GM18498 (cell line): ENCODE data around the gene AUTS2.
A peak's percentile ranks its signal among the peaks of the same experiment; 100 is the strongest.

Experiments used
- ATAC-seq: cut with Tn5 transposase; IDR thresholded peaks from one replicate; pipeline ENCODE4 v1.9.1; 2021; ENCODE audit warnings: mild to moderate bottlenecking, moderate library complexity; ENCODE audit not compliant: unreplicated experiment

The AUTS2 gene

GRCh38 chr7:69654381-69654780 is 56.1 kb downstream of the AUTS2 start:
- no peak for ATAC-seq

DNA sequence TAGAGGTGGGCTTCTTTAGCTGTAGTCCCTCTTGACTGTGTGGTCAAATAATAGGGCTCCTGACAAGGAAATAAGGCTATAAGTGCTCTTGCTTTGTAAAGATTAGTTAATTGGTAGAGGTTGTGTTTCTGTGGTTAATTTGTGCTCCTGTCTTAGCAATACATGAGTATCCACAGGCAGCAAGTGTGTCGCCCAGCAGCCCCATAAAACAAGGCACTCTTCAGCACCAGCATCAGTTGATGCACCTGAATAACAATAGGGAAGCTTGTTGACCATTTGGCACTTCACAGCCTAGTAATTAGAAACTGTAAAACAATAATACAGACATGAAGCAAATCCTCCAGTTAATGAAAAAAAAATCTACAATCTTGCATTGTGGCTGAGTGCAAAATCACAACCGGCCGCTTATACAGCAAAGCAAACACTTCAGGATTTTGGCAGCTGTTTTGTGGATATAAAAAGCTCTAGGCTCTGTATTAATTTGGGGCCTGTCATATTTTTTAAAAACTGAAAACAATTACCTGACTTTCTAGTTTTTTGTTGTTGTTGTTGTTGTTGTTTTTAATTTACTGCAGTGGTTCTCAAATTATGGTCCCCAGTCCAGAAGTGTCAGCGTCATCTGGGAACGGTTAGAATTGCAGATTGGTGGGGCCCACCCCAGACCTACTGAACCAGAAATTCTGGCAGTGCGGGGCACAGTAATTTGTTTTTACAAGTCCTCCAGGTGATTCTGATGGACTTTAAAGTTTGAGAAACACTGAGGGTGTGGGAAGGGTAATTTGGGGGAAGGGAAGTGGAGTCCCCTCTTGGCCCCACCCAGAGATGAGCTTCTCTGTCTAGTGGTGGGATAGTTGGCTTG is 56.8 kb downstream of the AUTS2 start:
- ATAC-seq = no peak

DNA sequence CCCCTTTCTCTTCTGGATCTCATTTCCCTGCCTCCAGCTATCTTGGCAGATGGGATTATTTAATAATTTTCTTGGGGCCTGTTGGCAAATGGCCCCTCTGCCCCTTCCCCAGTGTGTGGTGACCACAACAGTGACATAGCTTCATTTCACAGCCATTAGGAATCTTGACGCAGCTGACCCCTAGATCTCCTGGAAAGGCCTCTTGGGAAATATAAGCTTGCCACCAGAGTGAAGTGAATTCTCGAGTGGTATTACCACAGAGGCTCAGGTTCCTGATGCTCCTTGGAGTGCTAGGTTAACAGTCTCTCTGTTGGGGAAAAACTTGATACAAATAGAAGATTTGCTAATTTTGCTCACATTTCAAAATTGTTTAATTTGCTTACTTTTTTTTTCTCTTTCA is 57.8 kb downstream of the AUTS2 start:
- ATAC-seq = no peak

- no peak for ATAC-seq
Observed at GRCh38 chr7:69656890-69657289, 58.6 kb downstream of the AUTS2 start.

- ATAC-seq = no peak
Observed at GRCh38 chr7:69657331-69657730, 59.1 kb downstream of the AUTS2 start.

- no peak for ATAC-seq
Observed at GRCh38 chr7:69657985-69658384, 59.7 kb downstream of the AUTS2 start.

- ATAC-seq = no peak
Observed at GRCh38 chr7:69659983-69660382, 61.7 kb downstream of the AUTS2 start.

- no peak for ATAC-seq
Observed at GRCh38 chr7:69661342-69661741, 63.1 kb downstream of the AUTS2 start.

DNA sequence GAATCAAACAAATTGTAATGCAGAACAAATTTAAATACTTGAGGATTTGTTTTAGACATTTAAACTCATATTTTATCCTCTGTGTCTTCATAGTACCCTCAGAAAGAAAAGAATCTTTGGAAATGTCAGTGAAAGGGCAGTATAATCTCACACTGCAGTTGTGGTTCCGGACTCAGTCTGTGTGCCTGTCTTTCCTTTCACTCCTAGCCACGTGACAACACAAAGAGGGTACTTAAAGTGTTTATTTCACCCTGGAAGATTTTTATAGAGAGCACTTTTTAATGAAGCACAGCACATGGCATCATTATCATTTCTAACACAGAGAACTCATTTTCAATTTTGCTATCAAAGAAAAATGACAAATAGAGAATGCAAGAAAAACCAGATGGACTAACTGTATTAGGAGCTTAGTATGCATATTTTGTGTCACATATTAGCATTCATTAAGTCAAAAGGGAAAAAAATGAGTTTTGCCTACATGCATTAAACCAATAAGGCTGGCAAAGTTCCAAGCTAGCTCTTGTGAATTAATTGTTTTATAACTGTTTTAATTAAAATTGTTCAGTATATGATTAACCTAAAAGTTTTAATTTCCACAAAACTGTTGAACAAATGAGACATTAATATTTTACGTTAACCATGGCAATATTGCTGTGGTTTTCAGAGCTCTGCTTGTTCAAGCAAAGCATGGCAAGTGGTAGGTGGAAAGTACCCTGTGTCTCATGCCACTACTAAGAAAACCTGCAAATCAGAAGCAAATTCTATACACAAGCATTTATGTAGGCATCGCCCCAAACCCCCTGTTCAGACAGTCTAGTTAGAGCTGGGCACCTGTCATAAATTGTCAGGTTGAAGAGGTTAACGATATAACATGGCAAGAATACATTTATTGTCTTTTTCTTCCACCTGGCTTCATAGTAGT is 65.9 kb downstream of the AUTS2 start:
- peak; percentile 65 for ATAC-seq

DNA sequence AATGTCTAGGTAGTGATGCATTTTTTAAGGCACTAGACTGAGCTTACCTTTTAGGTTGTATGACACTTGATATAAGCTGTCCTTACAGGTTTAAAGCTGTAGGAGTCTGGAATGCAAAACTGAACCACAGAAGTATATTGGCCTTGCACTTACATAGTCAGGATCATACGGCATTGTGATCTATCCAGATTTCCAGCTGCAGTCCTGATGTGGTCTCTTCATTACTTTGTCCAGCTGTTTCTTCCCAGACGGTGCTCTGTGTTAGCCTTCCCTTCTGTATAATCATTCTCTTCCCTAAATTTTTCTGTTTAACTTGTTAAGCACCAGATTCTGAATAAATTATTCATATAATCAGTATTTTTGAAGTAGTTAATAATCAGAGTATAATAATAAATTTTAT is 67.1 kb downstream of the AUTS2 start:
- ATAC-seq = no peak

DNA sequence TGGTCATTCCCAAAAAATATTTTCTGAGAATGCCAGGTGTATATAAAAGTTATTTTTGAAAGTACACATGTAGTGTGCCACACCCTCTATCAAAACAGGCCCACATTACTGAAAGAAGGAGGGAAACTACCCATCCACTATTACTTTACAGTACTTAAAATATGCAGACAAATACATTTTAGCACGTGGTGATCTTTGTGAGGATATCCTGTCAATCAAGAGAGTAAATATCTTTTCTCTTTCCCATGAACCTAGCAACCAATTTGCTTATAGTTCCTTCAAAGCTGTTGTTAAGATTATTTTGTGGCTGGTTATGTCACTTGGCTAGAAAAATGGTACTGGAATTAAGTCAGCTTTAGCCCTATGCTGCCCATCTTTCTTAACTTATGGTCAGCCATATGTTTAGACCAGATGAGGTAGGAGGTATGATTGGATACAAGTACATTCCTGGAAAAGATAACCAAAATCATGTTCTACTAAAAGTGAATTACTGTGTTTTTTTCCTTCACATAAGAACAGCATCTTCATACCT is 70.1 kb downstream of the AUTS2 start:
- ATAC-seq = no peak

- no peak for ATAC-seq
Observed at GRCh38 chr7:69670701-69671100, 72.4 kb downstream of the AUTS2 start.

- ATAC-seq = no peak
Observed at GRCh38 chr7:69673074-69673473, 74.8 kb downstream of the AUTS2 start.

GRCh38 chr7:69674701-69675182 is 76.5 kb downstream of the AUTS2 start:
- peak; percentile 85 for ATAC-seq

GRCh38 chr7:69676247-69676646 is 78.0 kb downstream of the AUTS2 start:
- no peak for ATAC-seq

DNA sequence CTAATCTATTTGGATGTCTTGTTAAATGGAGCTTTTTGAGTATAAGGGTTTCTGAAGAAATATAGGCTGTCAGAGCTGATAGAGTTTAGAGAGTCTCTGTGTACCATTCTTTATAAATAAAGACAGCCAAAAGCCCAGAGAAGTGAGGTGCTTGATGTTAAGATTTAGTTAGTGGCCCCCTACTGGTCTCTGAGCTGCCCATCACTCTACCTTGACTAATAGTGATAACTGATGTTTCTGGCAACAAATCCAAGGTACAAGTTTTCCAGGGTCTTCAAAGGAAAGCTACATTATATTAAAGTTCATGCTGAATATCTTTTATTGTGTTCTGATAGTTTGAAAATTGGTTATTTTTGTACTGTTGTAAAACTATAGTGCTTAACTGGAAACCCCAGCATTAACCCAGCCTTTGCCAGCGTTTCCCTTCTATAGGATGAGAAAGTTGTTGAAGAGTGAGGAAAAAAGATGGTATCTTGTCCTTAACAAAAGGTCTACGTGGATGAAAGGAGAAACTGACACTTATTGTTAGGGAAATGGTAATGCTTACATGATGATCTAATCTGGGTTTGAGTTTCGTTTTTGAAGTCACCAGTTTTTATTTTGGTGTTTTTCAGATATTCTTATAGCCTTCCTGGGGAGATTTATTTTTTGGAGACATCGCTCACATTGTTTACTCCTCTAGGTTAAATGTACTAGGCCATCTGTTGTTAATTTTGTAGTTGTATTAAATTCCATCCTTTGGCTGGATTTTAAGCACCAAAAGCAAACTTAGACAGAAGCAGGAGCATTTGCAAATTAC is 79.0 kb downstream of the AUTS2 start:
- ATAC-seq = peak; percentile 26

- no peak for ATAC-seq
Observed at GRCh38 chr7:69677881-69678493, 79.7 kb downstream of the AUTS2 start.

DNA sequence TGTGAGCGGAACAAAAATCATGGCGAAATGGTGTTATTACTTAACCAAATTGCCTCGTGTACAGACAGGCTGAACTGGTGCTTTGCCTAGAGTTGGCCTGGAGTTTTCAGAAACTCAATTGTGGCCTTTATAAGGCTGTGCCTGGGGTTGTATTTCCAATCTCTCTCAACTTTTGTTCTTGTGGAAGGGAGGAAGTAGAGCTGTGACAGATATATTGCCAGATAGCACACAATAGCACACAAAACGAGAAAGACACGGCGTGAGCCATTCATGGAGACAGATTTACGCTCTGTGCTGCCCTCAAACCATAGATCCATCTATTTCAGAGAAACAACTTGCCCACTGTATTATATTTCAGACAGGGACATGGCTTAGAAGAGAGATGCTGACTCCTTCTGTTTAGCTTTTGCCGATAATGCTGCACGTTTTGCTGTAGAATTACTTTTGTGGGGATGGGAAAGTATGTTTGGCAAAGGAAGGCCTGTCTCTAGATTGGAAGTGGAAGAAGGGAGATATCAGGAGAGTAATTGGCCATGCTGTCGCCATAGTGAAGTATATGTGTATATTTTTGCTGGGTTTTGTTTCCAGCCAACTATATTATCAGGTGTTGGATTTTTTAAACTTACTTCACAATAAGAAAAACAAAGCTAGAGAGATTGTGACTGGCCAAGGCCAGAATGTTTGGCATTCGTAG is 80.4 kb downstream of the AUTS2 start:
- ATAC-seq = no peak

DNA sequence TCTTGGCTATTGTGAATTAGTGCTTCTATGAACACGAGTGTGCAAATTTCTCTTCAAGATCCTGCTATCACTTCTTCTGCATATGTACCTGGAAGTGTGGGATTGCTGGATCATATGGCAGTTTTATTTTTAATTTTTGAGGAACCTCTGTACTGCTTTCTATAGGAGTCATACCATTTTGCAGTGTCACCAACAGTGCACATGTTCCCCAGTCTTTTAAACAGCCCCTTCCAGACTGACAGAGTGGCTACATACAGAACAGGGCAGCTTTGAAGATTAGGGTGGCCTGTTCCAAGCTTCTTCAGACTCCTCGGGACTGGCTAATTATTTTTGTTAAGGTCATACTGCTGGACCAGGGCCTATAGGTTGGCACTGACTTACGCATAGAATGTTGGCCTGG is 82.9 kb downstream of the AUTS2 start:
- no peak for ATAC-seq

DNA sequence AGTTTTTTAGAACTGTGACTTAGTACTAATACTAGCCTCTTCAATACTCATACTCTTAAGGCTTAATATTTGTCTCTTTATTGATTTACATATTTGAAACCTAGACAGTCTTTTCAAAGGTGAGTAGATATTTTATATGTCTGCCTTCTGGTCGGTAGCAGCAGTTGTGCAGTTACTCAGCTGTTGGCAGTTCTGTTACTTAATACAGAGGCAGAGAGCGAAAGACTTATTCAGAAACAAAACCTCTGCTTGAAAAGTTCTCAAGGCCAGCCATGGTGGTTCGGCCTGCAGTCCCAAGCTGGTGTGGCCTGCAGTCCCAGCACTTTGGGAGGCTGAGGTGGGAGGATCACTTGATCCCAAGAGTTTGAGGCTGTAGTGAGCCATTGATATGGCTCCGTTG is 84.2 kb downstream of the AUTS2 start:
- no peak for ATAC-seq
